Measurements from ENCODE around the gene MC1R.
"Not testable (repeated sequence)": the region's sequence is repeated elsewhere in the genome, so short reads cannot be mapped to it uniquely, and the experiment has no call there.

Gene MC1R

DNA sequence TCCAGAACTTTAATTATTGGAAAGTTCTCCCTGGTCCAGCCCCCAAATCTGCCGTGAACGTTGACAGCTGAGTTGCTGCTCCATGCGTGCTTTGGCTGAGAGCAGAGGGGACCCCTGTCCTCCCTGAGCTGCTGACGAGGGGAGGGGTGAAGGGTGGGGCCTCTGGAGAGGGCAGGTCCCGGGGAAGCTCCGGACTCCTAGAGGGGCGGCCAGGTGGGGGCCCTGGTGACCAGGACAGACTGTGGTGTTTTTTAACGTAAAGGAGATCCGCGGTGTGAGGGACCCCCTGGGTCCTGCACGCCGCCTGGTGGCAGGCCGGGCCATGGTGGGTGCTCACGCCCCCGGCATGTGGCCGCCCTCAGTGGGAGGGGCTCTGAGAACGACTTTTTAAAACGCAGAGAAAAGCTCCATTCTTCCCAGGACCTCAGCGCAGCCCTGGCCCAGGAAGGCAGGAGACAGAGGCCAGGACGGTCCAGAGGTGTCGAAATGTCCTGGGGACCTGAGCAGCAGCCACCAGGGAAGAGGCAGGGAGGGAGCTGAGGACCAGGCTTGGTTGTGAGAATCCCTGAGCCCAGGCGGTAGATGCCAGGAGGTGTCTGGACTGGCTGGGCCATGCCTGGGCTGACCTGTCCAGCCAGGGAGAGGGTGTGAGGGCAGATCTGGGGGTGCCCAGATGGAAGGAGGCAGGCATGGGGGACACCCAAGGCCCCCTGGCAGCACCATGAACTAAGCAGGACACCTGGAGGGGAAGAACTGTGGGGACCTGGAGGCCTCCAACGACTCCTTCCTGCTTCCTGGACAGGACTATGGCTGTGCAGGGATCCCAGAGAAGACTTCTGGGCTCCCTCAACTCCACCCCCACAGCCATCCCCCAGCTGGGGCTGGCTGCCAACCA is at the start of gene MC1R:
Gene MC1R (plus strand): TSS at position 410 of the 895 bp plus-strand sequence. CDS start 397 bp downstream, at position 807.
- DNase-seq (ENCODE audit: low spot score): no peak

- DNase-seq (ENCODE audit: low spot score): no peak
Measured at GRCh38 chr16:89869911-89870310, 48.8 kb upstream of the MC1R start.

GRCh38 chr16:89870440-89870839 is 48.2 kb upstream of the MC1R start:
- no peak for DNase-seq (ENCODE audit: low spot score)

DNA sequence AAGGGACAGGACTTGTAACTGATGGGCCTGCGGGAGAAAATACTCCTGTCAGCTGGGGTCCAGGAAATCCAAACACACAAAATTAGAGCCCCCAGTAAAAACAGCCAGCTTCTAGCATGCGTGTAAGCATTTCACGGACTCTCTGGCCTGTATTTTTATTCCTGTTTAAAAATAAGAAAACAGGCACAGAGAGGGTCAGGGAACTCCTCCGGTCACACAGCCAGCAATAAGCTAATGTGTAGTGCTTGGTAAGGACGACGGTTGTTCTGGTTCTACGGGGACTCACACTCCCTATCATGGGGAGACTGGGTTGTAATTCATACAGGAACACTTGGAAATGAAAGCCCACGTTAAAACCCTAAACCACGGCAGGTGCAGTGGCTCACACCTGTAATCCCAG is 46.8 kb upstream of the MC1R start:
- DNase-seq (ENCODE audit: low spot score): no peak

- peak; percentile 86 for DNase-seq (ENCODE audit: low spot score)
Measured at GRCh38 chr16:89873109-89873971, 45.3 kb upstream of the MC1R start, which contains the start of gene TCF25. TSS of gene TCF25 (plus strand) at chr16:89873592. CDS start at chr16:89873668, 76 bp downstream.

- DNase-seq (ENCODE audit: low spot score): peak; percentile 97
Measured at GRCh38 chr16:89873972-89874689, 44.5 kb upstream of the MC1R start.

DNA sequence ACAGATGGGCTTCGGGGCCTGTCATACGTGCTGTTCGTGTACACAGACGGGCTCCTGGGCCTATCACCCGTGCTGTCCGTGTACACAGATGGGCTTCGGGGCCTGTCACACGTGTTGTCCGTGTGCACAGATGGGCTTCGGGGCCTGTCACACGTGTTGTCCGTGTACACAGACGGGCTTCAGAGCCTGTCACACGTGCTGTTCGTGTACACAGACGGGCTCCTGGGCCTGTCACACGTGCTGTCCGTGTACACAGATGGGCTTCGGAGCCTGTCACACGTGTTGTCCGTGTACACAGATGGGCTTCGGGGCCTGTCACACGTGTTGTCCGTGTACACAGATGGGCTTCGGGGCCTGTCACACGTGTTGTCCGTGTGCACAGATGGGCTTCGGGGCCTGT is 39.5 kb upstream of the MC1R start:
- DNase-seq (ENCODE audit: low spot score): not testable (repeated sequence)

GRCh38 chr16:89880477-89881367 is 37.9 kb upstream of the MC1R start:
- DNase-seq (ENCODE audit: low spot score): no peak

DNA sequence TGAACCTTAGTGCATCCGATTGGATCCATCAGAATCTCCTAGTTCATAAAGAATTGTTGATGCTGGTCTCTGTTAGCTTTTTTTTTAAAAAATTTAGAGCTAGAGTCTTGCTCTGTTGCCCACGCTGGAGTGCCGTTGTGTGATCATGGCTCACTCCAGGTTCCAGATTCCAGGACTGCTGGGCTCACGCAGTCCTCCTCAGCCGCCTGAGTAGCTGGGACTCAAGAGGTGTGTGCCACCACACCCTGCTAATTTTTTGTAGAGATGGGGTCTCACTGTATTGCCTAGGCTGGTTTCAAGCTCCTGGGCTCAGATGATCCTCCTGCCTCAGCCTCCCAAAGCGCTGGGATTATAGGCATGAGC is 37.3 kb upstream of the MC1R start:
- DNase-seq (ENCODE audit: low spot score): no peak

DNA sequence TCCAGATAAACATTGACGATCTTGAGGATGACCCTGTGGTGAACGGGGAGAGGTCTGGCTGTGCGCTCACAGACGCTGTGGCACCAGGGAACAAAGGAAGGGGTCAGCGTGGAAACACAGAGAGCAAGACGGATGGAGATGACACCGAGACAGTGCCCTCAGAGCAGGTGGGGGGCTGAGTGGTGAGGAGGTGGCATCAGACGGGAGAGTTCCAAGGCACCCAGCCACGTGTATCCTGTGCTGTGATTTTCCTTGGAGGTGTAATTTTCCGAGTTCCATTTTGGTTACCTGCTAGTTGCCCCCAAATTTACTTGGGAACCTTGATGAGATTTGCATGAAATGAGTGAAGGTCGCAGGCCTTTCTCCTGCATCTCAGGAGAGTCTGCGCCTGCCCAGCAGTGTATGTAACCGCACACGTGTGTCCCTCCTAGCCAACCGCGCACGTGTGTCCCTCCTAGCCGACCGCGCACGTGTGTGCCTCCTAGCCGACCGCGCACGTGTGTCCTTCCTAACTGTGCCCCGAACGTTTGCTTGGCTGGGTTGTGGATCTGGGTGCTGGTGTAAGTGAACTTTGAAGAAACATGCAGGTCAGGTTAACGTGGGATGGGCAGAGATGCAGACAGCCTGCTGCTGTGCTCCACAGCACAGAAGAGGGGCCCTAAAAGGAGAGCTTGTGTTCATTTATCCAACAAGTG is 35.2 kb upstream of the MC1R start:
- no peak for DNase-seq (ENCODE audit: low spot score)

- DNase-seq (ENCODE audit: low spot score): no peak
Measured at GRCh38 chr16:89884041-89884421, 34.6 kb upstream of the MC1R start.

DNA sequence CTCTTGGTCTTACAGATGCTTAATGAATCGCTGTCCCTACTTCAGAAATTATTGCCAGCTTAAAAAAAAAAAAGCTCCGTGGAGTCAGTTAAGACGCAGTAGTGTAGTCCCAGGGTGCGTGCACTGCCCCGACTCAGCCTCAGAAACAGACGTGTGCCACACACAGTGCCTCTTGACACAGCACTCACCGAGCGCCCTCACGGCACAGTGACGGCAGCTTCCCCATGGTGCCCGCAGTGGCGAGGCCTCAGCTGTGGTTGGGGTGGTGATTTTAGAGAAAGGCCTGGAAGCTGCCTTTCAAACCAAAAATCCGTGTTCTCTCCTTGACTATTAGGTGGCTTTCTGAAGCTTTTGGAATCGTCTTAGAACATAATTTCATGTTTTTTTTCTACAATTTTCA is 31.4 kb upstream of the MC1R start:
- no peak for DNase-seq (ENCODE audit: low spot score)

GRCh38 chr16:89890200-89890599 is 28.5 kb upstream of the MC1R start:
- DNase-seq (ENCODE audit: low spot score): no peak

DNA sequence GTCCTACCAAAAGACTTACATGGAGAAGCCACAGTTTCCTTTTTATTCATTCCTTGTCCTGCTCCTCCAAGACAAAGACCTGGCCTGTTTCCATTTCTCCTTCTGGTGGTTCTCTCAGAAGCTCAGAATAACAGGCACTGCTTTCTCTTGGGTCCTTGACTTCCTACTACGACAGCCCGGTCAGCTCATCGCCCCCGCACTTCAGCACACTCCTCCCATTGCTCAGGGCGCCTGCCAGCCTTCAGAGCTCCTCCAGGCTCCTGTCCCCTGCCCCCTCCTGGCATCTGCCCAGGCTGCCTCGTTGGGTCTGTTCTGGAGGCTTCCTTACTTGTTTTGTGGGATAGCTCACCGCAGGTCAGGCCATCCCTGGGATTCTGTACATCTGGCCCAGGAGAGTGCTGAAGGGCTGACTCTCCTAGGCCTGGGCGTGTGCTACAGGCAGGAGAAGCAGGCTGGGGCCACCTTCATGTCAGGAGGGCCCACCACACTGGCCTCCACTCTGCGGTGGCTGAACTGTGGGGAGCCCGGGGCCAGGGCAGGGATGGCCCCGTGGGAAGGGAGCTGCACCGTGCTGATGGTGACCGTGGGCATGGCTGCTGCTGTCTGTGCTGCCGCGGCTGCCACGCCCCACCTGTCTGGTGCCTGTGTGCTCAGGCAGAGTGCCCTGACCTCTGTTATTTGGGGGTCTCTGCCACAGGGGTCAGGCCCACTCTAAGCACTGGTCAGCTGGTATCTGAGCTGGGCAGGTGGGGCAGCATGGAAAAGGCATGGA is 27.6 kb upstream of the MC1R start:
- DNase-seq (ENCODE audit: low spot score): no peak

DNA sequence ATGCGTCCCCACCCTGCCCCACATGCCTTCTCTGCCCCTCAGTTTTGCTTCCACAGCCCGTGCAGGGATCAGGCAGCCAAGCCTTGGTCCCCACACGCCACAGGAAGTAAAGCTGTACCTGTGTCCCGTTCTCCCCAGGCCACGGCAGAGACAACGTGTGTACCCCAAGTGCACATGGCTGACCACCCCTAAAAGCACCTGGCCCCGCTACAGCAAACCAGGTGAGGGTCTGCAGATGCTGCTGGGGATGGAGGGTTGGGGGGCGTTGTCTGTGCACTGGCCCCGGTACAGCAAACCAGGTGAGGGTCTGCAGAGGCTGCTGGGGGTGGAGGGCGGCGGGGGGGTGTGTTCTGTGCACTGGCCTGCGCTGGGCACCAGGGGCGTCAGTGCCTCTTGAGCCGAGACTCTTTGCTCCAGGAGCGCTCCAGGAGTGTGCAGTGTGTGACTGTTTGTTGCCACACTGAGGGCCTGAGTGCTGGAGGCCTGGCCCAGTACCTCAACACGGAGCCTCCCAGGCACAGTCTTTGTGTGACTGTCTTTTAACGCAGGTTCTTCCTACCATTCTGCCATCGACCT is 26.5 kb upstream of the MC1R start:
- no peak for DNase-seq (ENCODE audit: low spot score)

DNA sequence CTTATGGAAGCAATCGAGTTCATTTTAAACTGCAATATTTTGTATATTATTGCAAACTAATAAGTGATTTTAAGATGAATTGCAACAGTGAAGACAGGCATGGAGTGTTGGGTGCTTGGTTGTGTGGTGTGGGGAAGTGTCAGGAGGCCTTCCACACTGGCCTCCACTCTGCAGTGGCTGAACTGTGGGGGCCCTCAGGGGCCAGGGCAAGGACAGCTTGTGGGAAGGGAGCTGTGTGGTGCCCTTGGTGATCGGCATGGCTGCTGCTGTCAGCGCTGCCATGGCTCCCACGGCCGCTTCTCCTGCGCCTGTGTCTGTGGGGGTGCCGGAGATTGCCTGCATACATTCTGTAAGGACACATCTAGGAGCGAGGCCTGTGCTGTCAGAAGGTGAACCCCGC is 26.0 kb upstream of the MC1R start:
- no peak for DNase-seq (ENCODE audit: low spot score)

- DNase-seq (ENCODE audit: low spot score): no peak
Measured at GRCh38 chr16:89893642-89894548, 24.8 kb upstream of the MC1R start.

GRCh38 chr16:89895482-89896250 is 23.0 kb upstream of the MC1R start:
- DNase-seq (ENCODE audit: low spot score): no peak
